Mesodermal cell (in vitro differentiated cells): ENCODE data around the gene OR2L3.
"Not testable (repeated sequence)": the region's sequence is repeated elsewhere in the genome, so short reads cannot be mapped to it uniquely, and the experiment has no call there.

Source experiments
- H3K27ac ChIP-seq: 2 replicates; pipeline ENCODE4 v1.7.0; 2013; ENCODE audit warnings: mild to moderate bottlenecking, low read depth, low read length, moderate library complexity; ENCODE audit not compliant: severe bottlenecking
- H3K36me3 ChIP-seq: 2 replicates; pipeline ENCODE4 v1.7.1; 2013; ENCODE audit warnings: mild to moderate bottlenecking, low read length, moderate library complexity; ENCODE audit not compliant: control insufficient read depth, insufficient read depth
- H3K4me1 ChIP-seq: one replicate; pipeline ENCODE4 v1.7.1; 2013; ENCODE audit warnings: mild to moderate bottlenecking, low read length; ENCODE audit not compliant: insufficient read depth, control insufficient read depth, poor library complexity, severe bottlenecking
- H3K4me3 ChIP-seq: 2 replicates; pipeline ENCODE4 v1.7.0; 2013; ENCODE audit warnings: low read length, control low read depth, mild to moderate bottlenecking; ENCODE audit not compliant: insufficient read depth, poor library complexity, severe bottlenecking; ENCODE audit errors: extremely low read depth
- H3K9me3 ChIP-seq: 2 replicates; pipeline ENCODE4 v1.7.1; 2013; ENCODE audit warnings: mild to moderate bottlenecking, low read length, moderate library complexity; ENCODE audit not compliant: control insufficient read depth
- WGBS, 2 experiments: methylation state at CpG; one replicate each; pipeline ENCODE4 v1.1.5; 2013; ENCODE audit warnings: missing lambda C conversion rate in 2 of 2; ENCODE audit not compliant: insufficient coverage in 2 of 2; 5-methylcytosine and 5-hydroxymethylcytosine counted together

OR2L3 gene

DNA sequence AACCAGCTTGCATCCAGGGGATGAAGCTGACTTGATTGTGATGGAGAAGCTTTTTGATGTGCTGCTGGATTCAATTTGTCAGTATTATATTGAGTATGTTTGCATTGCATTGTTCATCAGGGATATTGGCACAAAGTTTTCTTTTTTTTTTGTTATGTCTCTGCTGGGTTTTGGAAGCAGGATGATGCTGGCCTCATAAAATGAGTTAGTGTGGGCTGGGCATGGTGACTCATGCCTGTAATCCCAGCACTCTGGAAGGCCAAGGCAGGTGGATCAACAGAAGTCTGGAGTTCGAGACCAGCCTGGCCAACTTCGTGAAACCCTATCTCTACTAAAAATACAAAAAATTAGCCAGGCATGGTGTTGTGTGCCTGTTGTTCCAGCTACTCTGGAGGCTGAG is 8.6 kb downstream of the OR2L3 start:
- Histone ChIP-seq H3K36me3 (no peaks in the 10 kb centered on the region), H3K4me1 (no peaks in the 10 kb centered on the region), H3K27ac (no peak overlapping the region), H3K9me3 (peaks cover 31% of the 10 kb centered on the region), H3K4me3 (no peak overlapping the region)
- WGBS, 2 experiments, result no CpG with 5 or more reads among the region's 2 CpGs

DNA sequence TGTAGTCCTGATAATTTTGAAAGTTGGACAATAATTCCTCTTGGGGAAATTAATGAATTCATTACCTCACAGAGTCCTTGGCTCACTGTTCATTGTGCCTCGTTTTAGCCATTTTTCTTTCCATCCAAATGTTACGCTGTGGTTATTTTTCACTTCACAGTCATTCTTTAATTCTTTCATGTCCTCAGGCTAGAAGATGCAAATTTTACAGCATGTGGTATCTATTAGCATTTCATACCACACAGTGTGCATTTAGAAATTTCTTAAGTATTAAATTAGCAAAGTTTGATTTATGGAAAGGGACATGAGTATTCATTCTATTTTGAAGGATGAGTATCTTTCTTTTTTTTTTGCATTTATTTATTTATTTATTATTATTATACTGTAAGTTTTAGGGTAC is 18.4 kb downstream of the OR2L3 start:
- H3K9me3 ChIP-seq, result peaks cover 28% of the 10 kb centered on the region
- H3K4me3 ChIP-seq, result no peak overlapping the region
- no peaks in the 10 kb centered on the region for H3K36me3 ChIP-seq
- 43 to 67% methylated on average over 1 of the region's 2 CpGs for WGBS, 2 experiments
- H3K4me1 ChIP-seq, result no peaks in the 10 kb centered on the region
- H3K27ac ChIP-seq, result no peak overlapping the region

DNA sequence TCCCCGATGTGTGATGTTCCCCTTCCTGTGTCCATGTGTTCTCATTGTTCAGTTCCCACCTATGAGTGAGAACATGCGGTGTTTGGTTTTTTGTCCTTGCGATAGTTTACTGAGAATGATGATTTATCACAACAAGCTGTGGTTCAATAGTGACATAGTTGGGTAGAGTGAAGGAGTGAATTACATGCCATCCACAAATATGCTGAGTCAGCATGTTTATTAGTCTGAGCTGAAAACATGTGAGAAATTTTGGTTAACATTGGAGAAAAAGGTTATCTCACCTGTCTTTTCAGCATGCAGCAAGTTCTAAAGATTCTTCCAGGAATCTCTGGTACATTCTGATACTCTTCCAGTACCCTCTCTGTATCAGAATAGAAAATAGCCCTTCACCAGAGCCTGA is 19.0 kb downstream of the OR2L3 start:
- 71 to 100% methylated on average over 1 to 2 of the region's 3 CpGs for WGBS, 2 experiments
- no peaks in the 10 kb centered on the region for H3K36me3 ChIP-seq
- no peak overlapping the region for H3K27ac ChIP-seq
- no peak overlapping the region for H3K4me3 ChIP-seq
- peaks cover 28% of the 10 kb centered on the region for H3K9me3 ChIP-seq
- H3K4me1 ChIP-seq, result no peaks in the 10 kb centered on the region

DNA sequence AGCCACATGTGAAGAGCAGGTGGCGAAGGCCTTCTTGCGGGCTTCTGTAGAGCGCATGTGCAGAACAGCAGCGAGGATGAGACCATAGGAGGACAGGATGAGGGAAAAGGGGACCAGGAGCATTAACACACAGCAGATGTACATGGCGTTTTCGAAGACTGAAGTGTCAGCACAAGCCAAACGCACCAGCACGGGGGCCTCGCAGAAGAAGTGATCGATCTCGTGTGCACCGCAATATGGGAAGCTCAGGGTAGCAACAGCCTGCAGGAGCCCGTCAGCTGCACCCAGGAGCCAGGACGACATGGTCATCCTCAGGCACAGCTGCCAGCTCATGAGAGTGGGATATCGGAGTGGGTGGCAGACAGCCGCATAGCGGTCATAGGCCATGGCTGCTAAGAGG is 37.2 kb downstream of the OR2L3 start:
- H3K27ac ChIP-seq, H3K36me3 ChIP-seq, H3K4me1 ChIP-seq, H3K4me3 ChIP-seq: not testable (repeated sequence)
- WGBS, 2 experiments, result no CpG with 5 or more reads among the region's 17 CpGs
- peaks cover 46% of the 10 kb centered on the region for H3K9me3 ChIP-seq

DNA sequence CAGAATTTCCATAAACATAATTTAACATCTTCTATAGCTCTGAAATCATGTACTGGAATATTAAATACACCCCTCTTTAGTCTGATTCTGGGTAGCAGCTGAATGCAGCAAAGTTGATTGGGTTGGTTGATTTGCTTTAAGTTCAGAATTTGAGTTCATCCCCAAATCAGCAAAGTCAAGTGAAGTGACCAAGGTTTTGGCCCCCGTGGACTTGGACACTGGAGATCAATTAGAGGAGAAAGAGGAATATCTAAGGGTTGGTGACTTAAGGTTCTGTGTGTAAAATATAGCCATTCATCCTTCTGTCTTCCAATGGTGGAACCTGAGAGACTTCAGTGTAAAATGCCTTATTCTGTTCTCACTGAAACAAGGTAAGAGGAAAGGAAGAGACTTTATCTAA is 48.2 kb downstream of the OR2L3 start, which contains the start of gene OR2L13:
OR2L13 (plus strand) TSS at position 301 of the 400 bp plus-strand sequence. CDS start 4,192 bp downstream, outside the sequence.
- 13% methylated on average over 1 of the region's 1 CpG; no CpG with 5 or more reads in 1 of the 2 experiments for WGBS, 2 experiments
- no peak within 1 kb of the TSS for H3K4me3 ChIP-seq
- no peaks in the 10 kb centered on the region for H3K4me1 ChIP-seq
- no peak within 1 kb of the TSS for H3K27ac ChIP-seq
- peaks cover 51% of the 10 kb centered on the region for H3K9me3 ChIP-seq
- no peaks in the 10 kb centered on the region for H3K36me3 ChIP-seq

DNA sequence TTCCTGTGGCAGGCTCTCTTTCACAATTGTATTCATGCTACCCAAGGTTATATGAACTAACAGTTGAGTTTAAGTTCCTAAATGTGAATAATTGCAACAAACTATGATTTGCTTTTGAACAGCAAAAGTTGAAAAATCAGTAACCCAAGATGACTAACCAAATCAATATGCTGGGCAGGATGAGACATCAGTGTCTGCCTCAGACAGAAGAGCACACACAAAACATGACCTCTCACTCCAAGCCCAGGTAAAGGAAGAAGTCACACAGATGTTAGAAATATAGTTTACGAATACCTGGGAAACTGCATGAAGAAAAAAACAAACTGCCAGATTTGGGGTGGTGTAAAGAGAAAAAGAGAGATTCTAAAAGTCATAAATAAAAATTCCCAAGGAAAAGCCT is 51.9 kb downstream of the OR2L3 start:
- Histone ChIP-seq H3K4me3 (no peak overlapping the region), H3K36me3 (no peaks in the 10 kb centered on the region), H3K4me1 (no peaks in the 10 kb centered on the region), H3K27ac (no peak overlapping the region), H3K9me3 (peaks cover 51% of the 10 kb centered on the region)
- WGBS, 2 experiments, result no CpG with 5 or more reads among the region's 1 CpG

DNA sequence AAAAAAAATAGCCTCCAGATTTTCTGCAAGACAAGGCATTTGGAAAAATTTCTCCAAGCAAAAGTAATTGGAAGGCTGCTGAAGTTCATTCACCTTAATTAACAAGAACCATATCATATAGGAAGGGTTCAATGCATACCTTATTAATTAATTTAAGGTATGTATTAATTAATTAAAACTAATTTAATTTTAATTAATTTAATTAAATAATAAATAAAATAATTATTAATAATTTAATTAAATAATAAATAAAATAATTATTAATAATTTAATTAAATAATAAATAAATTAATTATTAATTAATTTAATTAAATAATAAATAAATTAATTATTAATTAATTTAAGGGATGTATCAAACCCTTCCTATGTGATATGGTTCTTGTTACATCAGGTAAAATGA is 56.2 kb downstream of the OR2L3 start:
- H3K27ac ChIP-seq, result no peak overlapping the region
- H3K9me3 ChIP-seq, result peaks cover 59% of the 10 kb centered on the region
- no peaks in the 10 kb centered on the region for H3K4me1 ChIP-seq
- no peaks in the 10 kb centered on the region for H3K36me3 ChIP-seq
- no peak overlapping the region for H3K4me3 ChIP-seq

DNA sequence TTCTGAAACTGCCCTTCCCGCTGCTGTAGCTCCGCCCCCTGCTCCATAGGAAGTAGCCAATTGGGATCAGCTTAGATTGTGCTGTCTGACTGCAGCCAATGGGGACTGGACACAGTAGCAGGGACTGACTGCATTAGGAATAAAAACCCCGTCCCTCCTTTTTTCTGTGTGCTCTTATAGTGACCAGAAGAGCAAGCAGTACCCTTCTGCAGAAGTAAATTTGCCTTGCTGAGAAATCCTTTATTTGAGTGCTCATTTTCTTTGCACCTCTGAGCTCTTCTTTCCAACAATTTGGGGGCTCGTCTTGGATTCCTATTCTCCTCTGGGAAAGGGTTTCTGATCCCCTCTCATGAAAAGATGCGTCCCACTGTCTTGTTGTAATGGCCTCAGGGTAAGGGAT is 64.5 kb downstream of the OR2L3 start:
- H3K9me3 ChIP-seq, result peaks cover 55% of the 10 kb centered on the region
- WGBS, 2 experiments, result 38 to 79% methylated on average over 2 to 4 of the region's 5 CpGs

More for the DNA sequence above, 64.5 kb downstream of the OR2L3 start:
- Histone ChIP-seq H3K4me1 (no peaks in the 10 kb centered on the region), H3K4me3 (no peak overlapping the region), H3K27ac (no peak overlapping the region), H3K36me3 (no peaks in the 10 kb centered on the region)
